Astrocyte (in vitro differentiated cells and primary cell): ENCODE data around the gene FBXO5. TPM values are rescaled to one million over a fixed set of nuclear protein-coding genes. Genes with fewer than 3 reads are reported as not detected.

Experiments used
- DNase-seq: peaks from one replicate; pipeline ENCODE4 v3.0.0-alpha.2; 2010; ENCODE audit warnings: low read depth
- FAIRE-seq: peaks from 2 replicates; lab custom pipeline; 2011; peaks lifted over from hg19 to GRCh38; lab: Jason Lieb, UNC
- H2AFZ ChIP-seq: 2 replicates; pipeline ENCODE4 v1.6.0; 2012; ENCODE audit warnings: low read depth, low read length, inconsistent platforms
- H3K27ac ChIP-seq: 2 replicates; pipeline ENCODE4 v1.5.1; 2011; ENCODE audit warnings: low read depth, low read length, inconsistent platforms
- H3K27me3 ChIP-seq: 2 replicates; pipeline ENCODE4 v1.6.0; 2011; ENCODE audit warnings: low read length, inconsistent platforms; ENCODE audit not compliant: insufficient read depth
- H3K36me3 ChIP-seq: 2 replicates; pipeline ENCODE4 v1.5.1; 2011; ENCODE audit warnings: low read length, inconsistent platforms; ENCODE audit not compliant: insufficient read depth
- H3K4me1 ChIP-seq: 2 replicates; pipeline ENCODE4 v1.5.1; 2011; ENCODE audit warnings: low read length, inconsistent platforms; ENCODE audit not compliant: insufficient read depth
- H3K4me2 ChIP-seq: 2 replicates; pipeline ENCODE4 v1.6.0; 2012; ENCODE audit warnings: low read length, inconsistent platforms
- H3K4me3 ChIP-seq: 2 replicates; pipeline ENCODE4 v1.5.1; 2011; ENCODE audit warnings: low read depth, mild to moderate bottlenecking, low read length, inconsistent platforms; ENCODE audit not compliant: insufficient read depth
- H3K79me2 ChIP-seq: 2 replicates; pipeline ENCODE4 v1.6.0; 2012; ENCODE audit warnings: mild to moderate bottlenecking, low read length, inconsistent platforms; ENCODE audit not compliant: insufficient read depth
- H3K9ac ChIP-seq: 2 replicates; pipeline ENCODE4 v1.6.0; 2012; ENCODE audit warnings: mild to moderate bottlenecking, low read length, inconsistent platforms
- H3K9me3 ChIP-seq: 2 replicates; pipeline ENCODE4 v1.5.1; 2012; ENCODE audit warnings: low read depth, mild to moderate bottlenecking, low read length, inconsistent platforms; ENCODE audit not compliant: insufficient read depth
- H4K20me1 ChIP-seq: 2 replicates; pipeline ENCODE4 v1.6.0; 2012; ENCODE audit warnings: low read length, inconsistent platforms; ENCODE audit not compliant: insufficient read depth
- H3K27ac Mint-ChIP-seq: one replicate; pipeline ENCODE4 v1.8.0; 2021; ENCODE audit warnings: mild to moderate bottlenecking, mixed read lengths; ENCODE audit not compliant: unreplicated experiment
- H3K27me3 Mint-ChIP-seq: one replicate; pipeline ENCODE4 v1.8.0; 2021; ENCODE audit warnings: low read depth, mixed read lengths; ENCODE audit not compliant: unreplicated experiment
- H3K36me3 Mint-ChIP-seq: one replicate; pipeline ENCODE4 v1.8.0; 2021; ENCODE audit warnings: low read depth, mixed read lengths; ENCODE audit not compliant: unreplicated experiment
- H3K4me1 Mint-ChIP-seq: one replicate; pipeline ENCODE4 v1.8.0; 2021; ENCODE audit warnings: low read depth, mixed read lengths; ENCODE audit not compliant: unreplicated experiment
- H3K4me3 Mint-ChIP-seq: one replicate; pipeline ENCODE4 v1.8.0; 2021; ENCODE audit warnings: mild to moderate bottlenecking, moderate library complexity, mixed read lengths; ENCODE audit not compliant: unreplicated experiment
- H3K9me3 Mint-ChIP-seq: one replicate; pipeline ENCODE4 v1.8.0; 2021; ENCODE audit warnings: mild to moderate bottlenecking, mixed read lengths; ENCODE audit not compliant: unreplicated experiment
- EZH2 ChIP-seq: IDR thresholded peaks from 2 replicates; pipeline ENCODE4 v1.6.1; 2012; ENCODE audit warnings: mild to moderate bottlenecking, low read length, inconsistent platforms; ENCODE audit not compliant: insufficient read depth
- total RNA-seq: library from RNA; stranded (reverse); gene quantifications from 2 replicates; pipeline ENCODE4 v1.2.1, GENCODE V29; 2021
- TF ChIP-seq, protein P1 (sequence below): IDR thresholded peaks from 2 replicates; pipeline ENCODE4 v1.5.1; 2011; ENCODE audit warnings: low read depth, mild to moderate bottlenecking, inconsistent platforms, low read length, moderate library complexity; ENCODE audit not compliant: insufficient read depth

The FBXO5 gene
- total RNA-seq, 1 donor from 2014 or later = 7.5 TPM

GRCh38 chr6:152943260-152943897 lies 39.5 kb downstream of the FBXO5 start:
- no peak overlapping the region for H2AFZ ChIP-seq
- no peak for DNase-seq
- no peak for TF ChIP-seq EZH2
- TF ChIP-seq, protein P1, sequence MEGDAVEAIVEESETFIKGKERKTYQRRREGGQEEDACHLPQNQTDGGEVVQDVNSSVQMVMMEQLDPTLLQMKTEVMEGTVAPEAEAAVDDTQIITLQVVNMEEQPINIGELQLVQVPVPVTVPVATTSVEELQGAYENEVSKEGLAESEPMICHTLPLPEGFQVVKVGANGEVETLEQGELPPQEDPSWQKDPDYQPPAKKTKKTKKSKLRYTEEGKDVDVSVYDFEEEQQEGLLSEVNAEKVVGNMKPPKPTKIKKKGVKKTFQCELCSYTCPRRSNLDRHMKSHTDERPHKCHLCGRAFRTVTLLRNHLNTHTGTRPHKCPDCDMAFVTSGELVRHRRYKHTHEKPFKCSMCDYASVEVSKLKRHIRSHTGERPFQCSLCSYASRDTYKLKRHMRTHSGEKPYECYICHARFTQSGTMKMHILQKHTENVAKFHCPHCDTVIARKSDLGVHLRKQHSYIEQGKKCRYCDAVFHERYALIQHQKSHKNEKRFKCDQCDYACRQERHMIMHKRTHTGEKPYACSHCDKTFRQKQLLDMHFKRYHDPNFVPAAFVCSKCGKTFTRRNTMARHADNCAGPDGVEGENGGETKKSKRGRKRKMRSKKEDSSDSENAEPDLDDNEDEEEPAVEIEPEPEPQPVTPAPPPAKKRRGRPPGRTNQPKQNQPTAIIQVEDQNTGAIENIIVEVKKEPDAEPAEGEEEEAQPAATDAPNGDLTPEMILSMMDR = no peak
- Mint-ChIP-seq H3K36me3 (no peaks in the 10 kb centered on the region), H3K27me3 (no peaks in the 10 kb centered on the region), H3K4me3 (no peak overlapping the region), H3K9me3 (no peaks in the 10 kb centered on the region), H3K4me1 (peaks cover 2% of the 10 kb centered on the region), H3K27ac (no peak overlapping the region)
- no peak overlapping the region for H3K27ac ChIP-seq
- no peaks in the 10 kb centered on the region for H3K9me3 ChIP-seq
- no peaks in the 10 kb centered on the region for H3K27me3 ChIP-seq
- no peak overlapping the region for H3K4me3 ChIP-seq
- H3K9ac ChIP-seq = no peak overlapping the region
- H4K20me1 ChIP-seq = no peaks in the 10 kb centered on the region
- no peaks in the 10 kb centered on the region for H3K36me3 ChIP-seq
- no peaks in the 10 kb centered on the region for H3K4me1 ChIP-seq
- no peak for FAIRE-seq
- no peaks in the 10 kb centered on the region for H3K79me2 ChIP-seq
- H3K4me2 ChIP-seq = no peak overlapping the region

DNA sequence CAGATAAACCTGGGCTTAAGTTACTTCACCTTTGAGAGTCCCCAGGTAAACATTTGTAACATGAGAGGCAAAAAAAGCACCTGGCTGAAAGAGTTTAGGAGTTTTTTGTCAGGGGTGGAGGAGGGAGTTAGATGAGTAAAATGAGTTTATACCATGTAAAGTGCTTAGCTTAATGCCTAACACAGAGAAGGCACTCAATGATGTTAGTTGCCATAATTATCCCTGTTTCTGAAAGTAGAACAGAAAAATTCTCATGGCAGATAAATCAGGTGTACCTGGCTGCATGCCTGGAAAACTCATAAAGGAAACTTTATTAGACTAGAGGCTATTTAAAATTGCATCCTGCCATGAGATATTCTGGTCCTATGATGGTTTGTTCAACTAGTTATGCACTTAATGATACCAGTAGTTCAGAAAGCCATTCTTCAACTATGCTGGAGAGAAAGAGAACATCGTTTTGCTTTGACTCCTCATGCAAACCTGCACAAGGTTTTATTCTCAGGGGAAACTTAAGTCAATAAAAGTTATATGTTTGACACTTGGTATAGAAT lies 40.4 kb downstream of the FBXO5 start:
- DNase-seq (no peak), FAIRE-seq (no peak)
- H3K4me2 ChIP-seq = no peak overlapping the region
- no peaks in the 10 kb centered on the region for H3K27me3 ChIP-seq
- TF ChIP-seq EZH2 = no peak
- TF ChIP-seq, protein P1 = no peak
- Mint-ChIP-seq H3K27me3 (no peaks in the 10 kb centered on the region), H3K27ac (no peak overlapping the region), H3K36me3 (no peaks in the 10 kb centered on the region), H3K4me3 (no peak overlapping the region), H3K9me3 (no peaks in the 10 kb centered on the region), H3K4me1 (no peaks in the 10 kb centered on the region)
- no peak overlapping the region for H2AFZ ChIP-seq
- no peaks in the 10 kb centered on the region for H3K9me3 ChIP-seq
- no peak overlapping the region for H3K4me3 ChIP-seq
- no peak overlapping the region for H3K9ac ChIP-seq
- H4K20me1 ChIP-seq = no peaks in the 10 kb centered on the region
- no peak overlapping the region for H3K27ac ChIP-seq
- no peaks in the 10 kb centered on the region for H3K4me1 ChIP-seq
- no peaks in the 10 kb centered on the region for H3K79me2 ChIP-seq
- no peaks in the 10 kb centered on the region for H3K36me3 ChIP-seq

- no peaks in the 10 kb centered on the region for H3K27me3 ChIP-seq
- Mint-ChIP-seq H3K4me3 (no peak overlapping the region), H3K27me3 (no peaks in the 10 kb centered on the region), H3K4me1 (no peaks in the 10 kb centered on the region), H3K27ac (no peak overlapping the region), H3K36me3 (no peaks in the 10 kb centered on the region), H3K9me3 (no peaks in the 10 kb centered on the region)
- H3K9ac ChIP-seq = no peak overlapping the region
- H3K4me1 ChIP-seq = no peaks in the 10 kb centered on the region
- no peak for DNase-seq
- no peaks in the 10 kb centered on the region for H3K36me3 ChIP-seq
- no peaks in the 10 kb centered on the region for H3K79me2 ChIP-seq
- no peak overlapping the region for H3K27ac ChIP-seq
- H4K20me1 ChIP-seq = no peaks in the 10 kb centered on the region
- no peak overlapping the region for H3K4me3 ChIP-seq
- H3K4me2 ChIP-seq = no peak overlapping the region
- TF ChIP-seq, protein P1 = no peak
- TF ChIP-seq EZH2 = no peak
- H2AFZ ChIP-seq = no peak overlapping the region
- no peaks in the 10 kb centered on the region for H3K9me3 ChIP-seq
- FAIRE-seq = no peak
Observed at GRCh38 chr6:152941746-152942145, 41.1 kb downstream of the FBXO5 start.
